Inflammatory macrophage treated with lipopolysaccharide for 4 hours (primary cell): Measurements from ENCODE around the gene HEG1.
"Not testable (repeated sequence)": the region's sequence is repeated elsewhere in the genome, so short reads cannot be mapped to it uniquely, and the experiment has no call there.

Experiments
- DNase-seq: peaks from one replicate; pipeline ENCODE4 v3.0.0-alpha.2; 2020

HEG1 gene

GRCh38 chr3:124978627-124979026 is 77.2 kb downstream of the HEG1 start:
- no peak for DNase-seq

- DNase-seq: no peak
Measured at GRCh38 chr3:124976383-124976782, 79.4 kb downstream of the HEG1 start.

GRCh38 chr3:124974691-124975090 is 81.1 kb downstream of the HEG1 start:
- DNase-seq: no peak

GRCh38 chr3:124973290-124973689 is 82.5 kb downstream of the HEG1 start:
- no peak for DNase-seq

- no peak for DNase-seq
Measured at GRCh38 chr3:124972457-124972856, 83.3 kb downstream of the HEG1 start.

GRCh38 chr3:124969963-124970722 is 85.7 kb downstream of the HEG1 start:
- DNase-seq: no peak

- no peak for DNase-seq
Measured at GRCh38 chr3:124969190-124969589, 86.6 kb downstream of the HEG1 start.

- no peak for DNase-seq
Measured at GRCh38 chr3:124967964-124968363, 87.8 kb downstream of the HEG1 start.

- no peak for DNase-seq
Measured at GRCh38 chr3:124966521-124967445, 89.0 kb downstream of the HEG1 start.

- no peak for DNase-seq
Measured at GRCh38 chr3:124965413-124965812, 90.4 kb downstream of the HEG1 start.

- DNase-seq: no peak
Measured at GRCh38 chr3:124964387-124964786, 91.4 kb downstream of the HEG1 start.

GRCh38 chr3:124963755-124964154 is 92.0 kb downstream of the HEG1 start:
- DNase-seq: no peak

GRCh38 chr3:124962403-124962940 is 93.3 kb downstream of the HEG1 start:
- DNase-seq: no peak

- DNase-seq: no peak
Measured at GRCh38 chr3:124960698-124961097, 95.1 kb downstream of the HEG1 start.

GRCh38 chr3:124960105-124960504 is 95.7 kb downstream of the HEG1 start:
- no peak for DNase-seq

- not testable (repeated sequence) for DNase-seq
Measured at GRCh38 chr3:124957951-124958350, 97.8 kb downstream of the HEG1 start.

GRCh38 chr3:124952282-124952855 is 103.4 kb downstream of the HEG1 start:
- no peak for DNase-seq

GRCh38 chr3:124951511-124952281 is 104.1 kb downstream of the HEG1 start:
- DNase-seq: no peak

GRCh38 chr3:124950026-124950425 is 105.8 kb downstream of the HEG1 start:
- no peak for DNase-seq

GRCh38 chr3:124942613-124943012 is 113.2 kb downstream of the HEG1 start:
- no peak for DNase-seq

- DNase-seq: peak; percentile 12
Measured at GRCh38 chr3:124941771-124942170, 114.0 kb downstream of the HEG1 start.

GRCh38 chr3:124939661-124940060 is 116.1 kb downstream of the HEG1 start:
- no peak for DNase-seq

GRCh38 chr3:124938896-124939295 is 116.9 kb downstream of the HEG1 start:
- DNase-seq: no peak
